Measurements from ENCODE around the gene ABTB2.

The ABTB2 gene

DNA sequence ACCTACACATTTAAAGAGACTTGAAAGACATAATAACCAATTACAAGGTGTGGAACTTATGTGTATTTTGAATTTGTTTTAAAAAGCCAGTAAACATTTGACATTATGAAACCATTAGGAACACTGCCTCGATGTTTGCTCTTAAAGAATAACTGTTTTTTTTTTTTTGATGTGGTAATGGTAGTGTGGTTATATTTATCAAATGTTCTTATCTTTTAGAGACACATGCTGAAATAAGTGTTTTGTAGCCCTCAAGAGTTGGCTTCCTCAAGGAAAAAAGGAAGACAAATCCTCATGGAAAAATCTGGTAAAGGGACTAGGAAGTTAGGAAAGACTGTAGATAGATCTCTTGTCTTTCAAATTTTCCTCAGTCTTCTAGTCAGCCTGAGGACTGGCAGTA, 2.2 kb upstream of the ABTB2 start:
- no peak for DNase-seq

DNA sequence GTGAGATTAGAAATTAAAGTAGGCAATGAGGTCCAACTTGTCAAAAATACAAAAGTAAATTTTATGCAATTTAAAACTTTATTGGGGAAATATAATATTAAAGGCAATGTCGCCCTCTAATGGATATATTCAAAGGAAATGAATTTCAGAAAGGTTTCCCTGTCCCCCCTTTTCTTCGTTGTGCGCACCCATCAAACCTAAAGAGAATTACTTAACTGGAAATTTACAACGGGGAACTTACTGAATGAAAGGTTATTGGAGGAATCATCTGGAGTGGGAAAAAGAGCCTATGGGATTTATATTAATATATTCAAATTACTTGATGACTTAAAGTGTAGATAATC, 1.7 kb upstream of the ABTB2 start:
- DNase-seq: peak; percentile 26

DNA sequence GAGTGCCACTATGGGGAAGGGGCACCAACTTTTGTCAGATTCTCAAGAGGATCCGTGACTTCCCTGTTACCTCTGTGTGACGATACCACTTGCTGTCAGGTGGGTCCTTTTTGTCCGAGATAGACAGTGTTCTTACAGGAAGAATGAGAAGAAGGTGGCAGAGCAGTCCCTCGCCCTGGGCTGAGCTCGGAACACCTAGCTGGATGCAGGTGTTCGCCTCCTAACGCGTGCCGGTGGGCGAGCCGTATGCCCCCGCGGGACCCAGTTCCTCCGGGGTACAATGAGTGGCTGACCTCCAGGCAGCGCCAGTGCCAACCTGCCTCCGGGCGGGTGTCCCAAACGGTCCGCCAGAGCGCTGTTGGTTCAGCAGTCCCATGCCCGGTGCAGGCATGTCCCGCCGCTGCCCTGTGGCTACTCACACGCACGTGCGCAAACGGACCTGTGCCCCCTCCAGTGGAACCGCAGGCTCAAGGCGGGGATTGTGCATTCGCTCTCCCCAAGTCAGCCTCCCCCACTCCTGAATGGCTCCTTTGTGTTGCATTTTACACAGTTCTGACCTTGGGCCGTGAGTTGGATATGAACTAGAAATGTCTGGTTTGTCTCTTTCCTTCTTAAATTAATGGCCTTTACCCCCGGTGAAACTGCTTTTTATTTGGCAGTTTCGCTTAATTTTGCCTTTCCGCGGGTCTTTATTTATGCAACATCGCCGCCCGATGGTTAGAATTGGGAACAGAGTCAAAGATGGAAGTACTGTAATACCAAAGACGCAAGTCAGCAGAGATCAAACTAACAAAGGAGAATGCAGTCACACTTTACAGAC, 1.1 kb upstream of the ABTB2 start:
- peak; percentile 78 for DNase-seq

DNA sequence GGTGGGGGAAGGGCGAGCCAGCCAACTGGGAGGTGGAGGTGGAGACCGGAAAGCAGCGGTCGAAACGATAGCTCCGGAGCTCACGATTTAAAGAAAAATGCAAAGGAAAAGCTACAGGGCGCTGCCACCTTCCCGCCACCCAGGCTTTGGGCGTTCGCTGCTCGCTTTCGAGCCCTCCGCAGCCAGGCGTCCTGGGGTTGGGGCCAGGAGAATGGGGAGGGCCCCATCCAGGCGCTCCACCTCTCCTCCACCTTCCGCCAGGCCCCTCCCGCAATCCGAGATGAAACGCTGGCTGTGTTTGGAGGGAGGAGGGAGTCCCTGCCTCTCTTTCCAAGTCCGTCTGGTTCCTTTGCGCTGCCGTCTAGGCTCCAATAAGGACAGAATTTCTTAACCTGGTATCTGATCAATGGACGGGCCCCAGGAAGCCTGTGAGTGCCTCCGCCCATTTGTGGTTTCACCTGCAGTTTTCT, 483 bp upstream of the ABTB2 start:
- DNase-seq: peak; percentile 34

DNA sequence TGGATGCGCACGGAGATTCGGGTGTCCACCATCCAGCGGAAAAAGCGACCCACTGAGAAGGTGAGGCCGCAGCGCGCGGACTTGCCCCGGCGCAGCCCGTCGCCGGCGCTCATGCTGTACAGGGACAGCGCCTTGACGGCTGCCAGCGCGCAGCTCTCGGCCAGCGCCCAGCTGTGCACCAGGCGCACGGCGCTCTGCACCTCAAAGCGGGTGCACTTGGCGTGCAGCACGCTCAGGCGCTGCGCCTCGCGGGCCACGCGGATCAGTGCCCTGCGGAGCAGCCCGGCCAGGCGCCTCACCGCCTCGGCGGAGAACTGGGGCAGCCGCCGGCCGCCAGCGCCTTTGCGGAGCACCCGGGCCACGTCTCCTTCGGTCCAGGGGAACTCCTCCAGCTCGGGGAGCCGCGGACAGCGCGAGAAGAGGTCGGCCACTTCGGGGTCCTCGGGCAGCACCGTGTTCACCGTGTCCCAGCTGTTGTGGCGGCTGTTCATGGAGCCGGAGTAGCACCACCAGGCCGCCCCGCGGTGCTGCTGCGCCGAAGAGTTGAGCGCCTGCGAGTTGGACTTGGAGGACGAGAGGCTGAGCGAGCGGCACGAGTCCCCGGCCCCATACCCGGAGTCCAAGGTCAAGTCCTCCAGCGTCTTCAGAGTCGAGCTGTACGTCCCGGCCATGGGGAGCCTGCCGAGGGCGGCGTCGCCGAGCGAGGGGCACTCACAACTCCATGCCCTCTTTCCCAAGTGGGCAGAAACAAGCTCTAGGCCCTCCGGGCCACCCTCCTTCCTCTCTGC, 703 bp downstream of the ABTB2 start:
- peak; percentile 59 for DNase-seq

DNA sequence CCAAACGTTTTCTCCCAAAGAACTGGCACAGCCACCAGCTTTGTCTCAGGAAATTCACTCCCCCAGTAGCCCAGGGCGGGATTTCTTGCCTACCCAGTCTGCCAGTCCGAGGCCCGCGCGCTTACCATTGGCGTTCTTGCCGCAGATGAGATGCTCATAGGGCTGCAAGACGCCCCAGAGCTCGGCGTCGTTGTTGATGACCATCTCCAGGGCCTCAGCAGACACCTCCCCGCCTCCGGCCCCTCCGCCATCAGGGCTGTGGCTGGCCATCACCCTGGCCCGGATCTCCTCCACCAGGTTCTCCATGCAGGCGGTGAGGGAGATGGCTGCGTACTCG, 1.3 kb downstream of the ABTB2 start:
- DNase-seq: no peak

DNA sequence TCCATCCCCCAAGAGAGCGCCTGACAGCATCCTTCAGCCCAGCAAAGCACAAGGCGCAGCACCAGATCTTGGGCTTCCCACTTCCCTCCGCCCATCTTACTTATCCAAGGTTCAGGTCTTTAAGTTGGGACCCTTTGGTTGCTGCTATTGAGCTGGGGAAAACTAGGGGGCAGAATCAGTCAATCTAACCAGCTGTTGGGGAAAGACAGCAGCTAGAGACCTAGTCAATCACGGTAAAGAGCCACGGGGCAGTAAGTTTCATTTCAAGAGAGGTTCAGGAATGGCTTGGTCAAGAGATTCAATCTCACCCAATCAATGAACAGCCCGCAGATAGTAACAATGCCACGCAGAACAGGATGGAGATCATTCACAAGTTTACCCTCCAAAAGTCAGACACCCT, 1.7 kb downstream of the ABTB2 start:
- DNase-seq: no peak

DNA sequence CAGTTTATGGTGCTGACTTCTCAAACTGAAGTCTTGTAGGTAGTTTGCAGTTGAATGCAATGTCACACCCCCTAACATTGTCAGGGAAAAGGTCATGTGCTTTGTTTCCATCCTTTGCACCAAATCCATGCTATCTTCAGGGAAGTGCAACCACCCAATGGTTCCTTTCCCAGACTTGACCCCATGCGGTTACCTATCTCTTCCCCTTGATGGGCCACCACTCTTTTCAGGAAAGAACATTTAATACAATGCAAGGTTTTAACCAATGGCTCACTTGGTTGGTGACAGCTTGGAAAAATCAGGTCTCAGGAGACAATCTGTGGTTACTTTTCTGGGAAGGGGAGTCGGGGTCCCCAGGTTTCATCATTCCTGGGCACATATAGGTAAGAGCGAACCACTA, 2.1 kb downstream of the ABTB2 start:
- DNase-seq: no peak

DNA sequence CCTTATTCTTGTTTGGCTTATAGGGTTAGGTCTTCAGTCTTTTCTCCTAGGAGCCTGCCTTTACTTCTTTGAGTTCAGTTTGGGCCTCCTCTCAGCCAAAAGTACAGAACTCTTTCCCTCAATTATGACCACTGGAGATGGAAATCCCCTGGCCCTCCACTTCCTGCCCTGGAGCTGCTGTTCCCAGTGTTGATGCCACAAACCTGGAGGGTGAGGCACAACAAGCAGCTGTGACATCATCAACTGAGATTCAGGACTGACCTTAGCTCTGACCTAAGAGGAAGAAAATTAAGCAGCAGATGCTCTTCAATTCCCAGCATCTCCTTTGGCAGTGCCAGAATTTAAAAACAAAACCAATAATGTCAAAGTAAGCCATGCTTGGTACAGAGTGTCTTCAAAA, 3.0 kb downstream of the ABTB2 start:
- DNase-seq: no peak

DNA sequence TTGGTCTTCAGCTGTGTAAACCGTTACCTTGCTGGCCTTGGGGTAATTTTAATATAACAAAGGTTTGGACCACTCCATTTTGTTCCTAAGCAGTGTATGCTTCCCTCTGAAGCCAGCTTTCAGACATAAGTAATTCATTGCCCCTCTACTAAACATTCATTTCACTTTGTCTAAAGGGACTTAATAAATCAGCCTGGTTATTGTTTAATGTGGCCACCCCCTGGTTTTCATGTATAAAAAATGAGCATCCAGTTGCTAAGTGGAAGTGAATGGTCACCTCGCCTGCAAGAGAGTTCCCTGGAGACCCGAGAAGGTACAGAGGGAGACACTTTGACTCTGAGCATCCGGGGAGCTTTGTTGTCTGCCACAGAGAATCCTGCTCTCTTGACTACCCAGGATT, 3.9 kb downstream of the ABTB2 start:
- no peak for DNase-seq

DNA sequence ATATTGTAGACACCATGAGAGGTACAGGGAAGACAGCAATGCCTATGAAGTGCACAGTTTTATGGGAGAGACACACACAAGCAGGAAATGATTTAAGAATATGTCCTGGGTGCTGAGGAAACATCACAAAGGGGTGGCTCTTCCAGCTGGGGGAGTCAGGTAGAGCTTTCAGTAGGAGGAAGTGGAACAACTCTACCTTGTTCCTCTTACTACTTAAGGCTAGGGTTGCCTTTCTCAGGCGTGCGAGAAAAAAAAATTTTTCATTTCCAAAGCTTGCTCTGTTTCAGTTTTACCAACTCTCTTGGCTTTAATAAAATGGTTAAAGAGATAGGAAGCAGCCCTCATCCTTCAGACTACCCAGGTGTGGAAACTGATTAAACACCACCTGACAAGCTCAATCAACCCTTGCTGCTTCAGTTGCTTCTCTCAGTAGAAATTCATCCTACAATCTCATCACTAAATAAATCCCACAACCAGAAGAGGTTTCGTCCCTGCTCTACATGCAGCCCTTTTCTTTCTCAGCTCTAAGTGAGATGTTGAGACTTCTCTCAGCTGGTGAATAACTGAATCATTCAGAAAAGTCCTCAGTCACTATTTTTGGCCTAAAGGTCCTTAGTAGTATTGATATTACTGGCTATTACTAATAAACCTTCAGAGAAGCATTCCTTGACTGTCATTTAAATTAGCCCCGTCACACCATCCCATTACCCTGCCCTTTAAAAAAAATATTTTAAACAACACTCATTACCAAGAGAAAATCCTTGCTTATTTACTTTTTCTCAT, 5.9 kb downstream of the ABTB2 start:
- no peak for DNase-seq

DNA sequence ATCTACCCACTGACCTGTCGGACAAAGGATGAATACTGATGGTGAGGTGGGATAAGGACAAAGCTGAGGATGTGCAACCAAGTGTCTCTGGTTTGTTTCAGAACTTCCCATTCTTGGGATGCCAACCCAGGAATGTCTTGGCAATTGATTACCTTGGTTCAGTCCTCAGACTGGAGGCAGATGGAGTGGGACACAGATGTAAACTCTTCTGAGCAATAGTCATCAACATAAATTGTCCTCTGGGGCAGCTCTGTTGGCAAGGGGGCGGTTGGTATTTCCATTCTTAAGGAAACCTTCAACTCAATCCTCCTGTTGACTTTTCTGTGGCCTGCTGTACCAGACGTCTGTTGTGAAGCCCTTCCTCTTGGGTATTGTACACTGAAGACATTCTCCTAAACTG, 6.8 kb downstream of the ABTB2 start:
- DNase-seq: no peak

DNA sequence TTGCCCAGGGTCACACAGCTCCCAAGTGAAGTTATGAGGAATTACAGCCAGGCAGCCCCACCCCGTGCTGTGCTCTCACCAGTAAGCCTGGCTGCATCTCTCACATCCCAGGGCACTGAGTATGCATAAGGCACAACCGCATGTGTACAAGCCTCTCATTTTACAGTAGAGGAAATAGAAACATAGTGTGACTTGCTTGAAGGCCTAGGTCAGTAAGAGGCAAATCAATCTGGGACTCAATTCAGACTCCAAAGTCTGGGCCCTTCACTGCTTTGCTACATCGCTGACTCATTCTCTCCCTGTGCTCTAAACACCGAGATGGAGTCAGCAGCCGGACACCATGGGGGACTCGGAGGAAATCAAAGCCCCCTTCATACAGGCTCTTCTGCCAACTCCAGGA, 7.9 kb downstream of the ABTB2 start:
- DNase-seq: no peak

DNA sequence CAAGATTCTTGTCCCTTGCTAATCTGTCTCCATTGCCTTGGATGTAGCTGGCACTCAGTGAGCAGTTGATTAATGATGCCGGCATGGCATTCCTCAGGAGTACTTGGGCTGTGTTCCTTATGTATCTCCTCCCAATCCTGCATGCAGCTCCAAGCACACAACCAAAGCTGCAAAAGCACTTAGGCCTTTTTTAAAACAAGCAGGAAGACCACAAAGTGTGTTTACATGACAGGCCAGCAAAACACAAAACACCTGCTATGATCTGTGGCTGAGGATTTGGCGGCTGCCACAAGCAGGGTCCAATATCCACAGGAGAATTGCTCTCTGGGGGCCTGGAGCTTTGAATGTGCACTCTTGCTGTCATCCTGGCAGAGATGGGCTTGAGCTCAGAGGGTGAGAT, 8.9 kb downstream of the ABTB2 start:
- DNase-seq: no peak

DNA sequence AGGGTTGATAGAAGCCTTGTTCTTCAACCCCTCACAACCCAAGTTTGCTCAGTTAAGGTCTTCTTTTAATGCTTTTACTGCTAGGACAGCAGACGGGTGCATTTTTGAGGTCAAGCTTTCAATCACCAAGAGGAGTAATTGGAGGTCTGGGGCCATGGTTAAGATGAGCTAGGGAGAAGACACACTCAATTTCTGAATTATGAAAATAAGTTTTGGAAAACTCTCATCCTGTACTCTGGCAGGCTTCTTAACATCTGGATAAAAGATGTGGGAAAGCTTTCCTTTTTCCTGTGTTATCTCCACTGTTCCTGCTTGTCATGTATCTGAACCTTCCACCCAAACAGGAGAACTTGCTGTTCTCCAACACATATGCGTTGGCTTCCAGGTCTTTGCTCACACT, 9.7 kb downstream of the ABTB2 start:
- DNase-seq: no peak

DNA sequence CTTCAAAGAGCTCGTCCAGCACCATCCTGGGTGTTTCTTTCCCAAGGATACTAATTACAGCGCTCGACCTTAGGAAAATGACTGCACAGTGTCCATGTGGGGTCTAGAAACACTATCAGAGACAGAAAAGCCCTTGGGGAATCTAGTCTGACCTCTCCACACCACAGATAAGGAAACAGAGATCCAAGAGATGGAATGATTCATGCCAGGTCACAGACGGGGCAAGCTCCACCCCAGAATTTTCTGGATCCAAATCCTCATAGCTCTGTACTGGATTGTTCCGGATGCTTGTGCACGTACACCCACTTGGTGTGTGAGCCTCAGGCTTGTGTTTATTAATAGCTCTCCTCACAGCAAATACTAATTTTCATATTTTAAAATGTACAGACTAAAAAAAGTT, 11.3 kb downstream of the ABTB2 start:
- DNase-seq: peak; percentile 21

DNA sequence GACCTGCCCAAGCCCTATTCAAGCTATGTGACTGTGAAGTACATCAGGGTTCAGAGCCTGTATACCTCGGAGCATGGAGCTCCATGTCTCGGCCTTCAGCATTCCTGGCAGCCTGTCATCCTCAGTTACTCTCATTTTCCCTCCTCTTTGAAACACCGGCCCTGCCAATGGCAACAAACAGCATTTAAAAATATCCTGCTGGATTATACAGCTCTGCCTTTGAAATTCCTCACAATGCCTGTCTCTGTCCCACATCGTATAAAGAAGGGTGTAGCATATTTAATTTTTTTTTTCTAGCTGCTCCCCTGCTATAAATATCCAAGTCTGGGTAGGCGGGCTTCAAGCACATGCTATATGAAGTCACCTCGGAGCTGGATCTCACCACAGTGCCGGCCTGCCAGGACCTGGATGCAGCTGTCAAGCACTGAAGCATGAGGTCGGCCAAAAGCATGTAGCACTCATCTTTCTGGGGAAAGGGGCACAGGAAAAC, 11.8 kb downstream of the ABTB2 start:
- DNase-seq: peak; percentile 24

DNA sequence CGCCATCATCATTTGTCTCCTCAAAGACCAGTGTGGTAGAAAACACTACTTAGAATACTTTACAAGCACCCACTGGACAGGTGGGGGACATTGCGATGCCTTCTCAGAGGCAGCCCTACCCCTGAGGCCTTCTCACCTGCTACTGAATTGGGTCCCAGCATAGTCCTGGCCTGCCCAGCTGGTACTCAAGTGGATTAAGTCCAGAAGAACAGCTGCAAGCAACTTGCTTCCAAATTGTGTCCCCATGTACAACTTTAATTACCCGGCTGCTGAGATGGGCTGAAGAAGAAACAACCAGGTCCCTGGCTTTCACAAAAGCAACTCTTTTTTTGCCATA, 12.3 kb downstream of the ABTB2 start:
- DNase-seq: no peak

DNA sequence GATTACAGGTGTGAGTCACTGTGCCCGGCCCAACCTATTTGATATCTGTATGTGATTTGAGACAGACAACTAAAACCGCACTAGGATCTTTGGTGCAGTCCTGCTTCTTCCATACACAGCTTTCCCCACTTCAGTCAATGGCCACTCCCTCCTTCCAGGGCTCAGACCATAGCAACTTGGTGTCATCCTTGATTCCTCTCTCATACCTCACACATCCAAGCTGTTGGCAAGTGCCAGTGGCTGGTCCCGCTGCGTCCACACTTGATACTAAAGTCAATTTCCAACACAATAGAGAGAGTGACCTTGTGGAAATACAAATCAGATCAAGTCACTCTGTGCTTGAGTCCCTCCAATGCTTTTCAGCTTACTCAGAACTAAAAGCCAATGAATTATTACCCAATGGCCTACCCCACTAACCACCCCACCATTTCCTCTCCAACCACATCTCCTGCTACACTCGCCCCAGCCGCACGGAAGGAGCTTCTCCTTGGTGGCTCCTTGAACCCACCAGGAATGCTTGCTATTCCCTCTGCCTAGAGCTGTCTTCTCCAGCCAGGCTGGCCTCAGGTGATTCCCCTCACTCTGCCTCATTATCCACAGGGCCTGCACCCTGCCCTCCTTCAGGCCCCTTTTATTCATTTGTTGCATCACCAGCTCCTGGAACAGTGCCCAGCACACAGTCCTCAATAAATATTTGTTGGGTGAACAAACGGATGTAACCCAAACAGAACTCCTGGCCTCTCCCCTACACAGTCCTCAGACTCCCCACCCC, 12.9 kb downstream of the ABTB2 start:
- DNase-seq: no peak

DNA sequence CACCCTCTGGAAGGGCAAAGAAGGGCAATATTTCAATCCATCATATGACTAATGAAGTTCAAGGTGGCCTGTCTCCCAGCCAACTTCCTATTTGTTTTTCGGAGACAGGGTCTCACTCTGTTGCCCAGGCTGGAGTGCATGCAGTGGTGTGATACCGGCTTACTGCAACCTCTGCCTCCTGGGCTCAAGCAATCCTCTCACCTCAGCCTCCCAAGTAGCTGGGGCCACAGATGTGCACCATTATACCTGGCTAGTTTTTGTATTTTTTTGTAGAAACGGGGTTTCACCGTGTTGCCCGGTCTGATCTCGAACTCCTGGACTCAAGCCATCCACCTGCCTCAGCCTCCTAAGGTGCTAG, 13.4 kb downstream of the ABTB2 start:
- DNase-seq: no peak

DNA sequence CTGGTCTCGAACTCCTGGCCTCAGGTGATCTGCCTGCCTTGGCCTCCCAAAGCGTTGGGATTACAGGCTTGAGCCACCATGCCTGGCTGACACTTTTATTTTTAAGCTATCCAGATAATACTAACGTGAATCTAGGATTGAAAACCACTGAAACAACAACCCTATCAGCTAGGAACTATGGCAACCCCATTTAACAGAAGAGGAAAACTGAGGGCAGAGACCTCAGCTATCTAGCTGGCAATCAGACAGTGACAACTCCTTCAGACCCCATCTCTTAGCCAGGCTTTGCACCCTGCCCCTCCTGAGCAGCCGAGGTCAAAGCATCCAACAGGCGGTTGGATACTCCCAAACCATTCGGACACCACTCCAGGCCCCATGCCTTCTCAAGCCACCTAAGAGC, 14.1 kb downstream of the ABTB2 start:
- no peak for DNase-seq

DNA sequence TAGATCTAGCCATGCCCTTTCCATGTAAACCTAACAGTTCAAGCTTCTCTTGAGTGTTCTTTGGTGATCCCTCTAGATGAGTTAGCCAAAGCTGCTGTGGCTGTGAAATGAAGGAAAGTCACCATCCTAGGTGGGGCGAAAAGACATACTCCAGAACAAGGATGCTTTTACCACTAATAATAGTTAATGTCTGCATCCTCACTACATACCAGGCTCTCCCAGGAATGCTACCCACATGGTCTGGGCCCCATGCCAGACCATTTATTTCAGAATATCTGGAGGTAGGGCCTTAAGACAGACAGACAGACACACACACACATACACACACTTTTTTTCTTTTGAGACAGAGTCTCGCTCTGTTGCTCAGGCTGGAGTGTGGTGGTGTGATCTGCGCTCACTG, 14.7 kb downstream of the ABTB2 start:
- DNase-seq: peak; percentile 70

Measured in fibroblast of skin of back (primary cell).